ENCODE results near the gene PLXNA3. TPM values are rescaled to one million over a fixed set of nuclear protein-coding genes. Genes with fewer than 3 reads are reported as not detected.

The PLXNA3 gene
- total and polyA plus RNA-seq, 10 of the 15 experiments (the other 5 are each of a cell fraction or from before 2014, with no cell fraction given), result 0.26 to 26.8 (median 3.4) TPM

DNA sequence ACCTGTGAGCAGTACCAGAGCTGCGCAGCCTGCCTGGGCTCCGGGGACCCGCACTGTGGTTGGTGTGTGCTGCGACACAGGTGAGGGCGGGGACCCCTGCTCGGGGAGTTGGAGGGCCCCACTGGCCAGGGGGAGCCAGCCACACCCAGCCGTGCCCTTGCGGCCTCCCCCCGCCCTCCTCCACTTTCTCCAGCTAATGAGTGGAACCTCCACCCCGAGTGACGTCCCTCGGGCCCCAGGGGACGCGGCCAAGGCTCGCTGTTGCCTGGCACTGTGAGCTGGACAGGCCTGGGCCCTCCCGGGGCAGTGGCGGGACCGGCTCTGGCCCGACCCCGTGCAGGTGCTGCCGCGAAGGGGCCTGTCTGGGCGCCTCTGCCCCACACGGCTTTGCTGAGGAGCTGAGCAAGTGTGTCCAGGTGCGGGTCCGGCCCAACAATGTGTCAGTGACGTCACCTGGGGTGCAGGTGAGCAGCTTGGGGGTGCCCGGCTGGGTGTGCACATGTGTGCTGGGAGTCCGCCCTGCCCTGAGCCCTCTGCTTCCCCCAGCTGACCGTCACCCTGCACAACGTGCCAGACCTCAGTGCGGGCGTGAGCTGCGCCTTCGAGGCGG is 5.6 kb downstream of the PLXNA3 start:
- no peak for DNase-seq (ENCODE audit: low read depth, low spot score)
- CTCF ChIA-PET, result interaction anchor here (1.2 kb wide), 1 partner anchor 63 kb away, joined by 3 read pairs; no protein-coding TSS in a partner anchor
- POLR2A ChIA-PET, result no interaction called here
- H3K9ac ChIP-seq (ENCODE audit: control insufficient read depth, insufficient read depth, low read length), result no peak overlapping the region
- no peak overlapping the region for H2AFZ ChIP-seq (ENCODE audit: control insufficient read depth, low read depth, low read length)
- H3K27me3 ChIP-seq (replicated peaks in 1 of 2; ENCODE audit: control insufficient read depth in 2 of 2, insufficient read depth in 2 of 2, low read length in 1 of 2), result no peaks in the 10 kb centered on the region
- H3K79me2 ChIP-seq (ENCODE audit: control insufficient read depth, insufficient read depth, low read length), result peaks cover 4% of the 10 kb centered on the region
- SMC1A ChIA-PET (ENCODE audit: uncharacterized antibody, unreplicated experiment), result interaction anchor here (0.6 kb wide), 2 partner anchors 75 to 1543 kb away, joined by 3 to 4 read pairs; no protein-coding TSS in a partner anchor
- no peak for FAIRE-seq
- H3K9me3 ChIP-seq (replicated peaks; ENCODE audit: control insufficient read depth, insufficient read depth, low read length), result no peaks in the 10 kb centered on the region; the same call in 2 of the 3 replicates
- RAD21 ChIA-PET (ENCODE audit: unreplicated experiment), result no interaction called here
- in situ Hi-C loops (cut with MboI) (no loop called here), intact Hi-C loops (cut with micrococcal nuclease; ENCODE audit: unreplicated experiment) (no loop called here)
- no peaks in the 10 kb centered on the region for H4K20me1 ChIP-seq (ENCODE audit: control insufficient read depth, insufficient read depth)
- H3K4me3 ChIP-seq, result no peak overlapping the region
- H3K27ac ChIP-seq (ENCODE audit: control insufficient read depth, insufficient read depth), result no peak overlapping the region
- 80% methylated on average over 28 of the region's 36 CpGs for WGBS (ENCODE audit: insufficient coverage, insufficient replicate concordance, low lambda C conversion rate, missing lambda C conversion rate)
- peaks cover 0 to 2% of the 10 kb centered on the region in 2 experiments; a peak in 2 of 4 replicates for H3K36me3 ChIP-seq (ENCODE audit: control insufficient read depth in 2 of 2, insufficient read depth in 2 of 2, low read length in 1 of 2)
- no peaks in the 10 kb centered on the region for H3K4me1 ChIP-seq (ENCODE audit: control insufficient read depth, insufficient read depth, low read length)
- no peak overlapping the region for H3K4me2 ChIP-seq (ENCODE audit: control insufficient read depth, insufficient read depth)
- no peak for ATAC-seq
- no TSS peak for BruUV-seq (replicated peaks)
- TF ChIP-seq NR2C1 (IDR thresholded peaks at IDR 0.05) (no peak), KAT2A (conservative IDR thresholded peaks at IDR 0.05; ENCODE audit: control insufficient read depth, low read depth, low read length) (no peak), EP300 (IDR thresholded peaks at IDR 0.05; ENCODE audit: borderline replicate concordance in 1 of 2, control insufficient read depth in 1 of 2, low read depth in 2 of 2, low read length in 2 of 2) (no peak), NFXL1 (IDR thresholded peaks at IDR 0.05; ENCODE audit: borderline replicate concordance) (no peak), NFIC (IDR thresholded peaks at IDR 0.05; ENCODE audit: low read depth, low read length) (no peak), ZNF24 (IDR thresholded peaks at IDR 0.05) (no peak), RCOR1 (conservative IDR thresholded peaks at IDR 0.05; ENCODE audit: low read depth, low read length) (no peak)
- TF ChIP-seq, protein P1, sequence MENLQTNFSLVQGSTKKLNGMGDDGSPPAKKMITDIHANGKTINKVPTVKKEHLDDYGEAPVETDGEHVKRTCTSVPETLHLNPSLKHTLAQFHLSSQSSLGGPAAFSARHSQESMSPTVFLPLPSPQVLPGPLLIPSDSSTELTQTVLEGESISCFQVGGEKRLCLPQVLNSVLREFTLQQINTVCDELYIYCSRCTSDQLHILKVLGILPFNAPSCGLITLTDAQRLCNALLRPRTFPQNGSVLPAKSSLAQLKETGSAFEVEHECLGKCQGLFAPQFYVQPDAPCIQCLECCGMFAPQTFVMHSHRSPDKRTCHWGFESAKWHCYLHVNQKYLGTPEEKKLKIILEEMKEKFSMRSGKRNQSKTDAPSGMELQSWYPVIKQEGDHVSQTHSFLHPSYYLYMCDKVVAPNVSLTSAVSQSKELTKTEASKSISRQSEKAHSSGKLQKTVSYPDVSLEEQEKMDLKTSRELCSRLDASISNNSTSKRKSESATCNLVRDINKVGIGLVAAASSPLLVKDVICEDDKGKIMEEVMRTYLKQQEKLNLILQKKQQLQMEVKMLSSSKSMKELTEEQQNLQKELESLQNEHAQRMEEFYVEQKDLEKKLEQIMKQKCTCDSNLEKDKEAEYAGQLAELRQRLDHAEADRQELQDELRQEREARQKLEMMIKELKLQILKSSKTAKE (IDR thresholded peaks at IDR 0.05; ENCODE audit: low read depth, poor library complexity, severe bottlenecking), result no peak
- TF ChIP-seq, protein P2, sequence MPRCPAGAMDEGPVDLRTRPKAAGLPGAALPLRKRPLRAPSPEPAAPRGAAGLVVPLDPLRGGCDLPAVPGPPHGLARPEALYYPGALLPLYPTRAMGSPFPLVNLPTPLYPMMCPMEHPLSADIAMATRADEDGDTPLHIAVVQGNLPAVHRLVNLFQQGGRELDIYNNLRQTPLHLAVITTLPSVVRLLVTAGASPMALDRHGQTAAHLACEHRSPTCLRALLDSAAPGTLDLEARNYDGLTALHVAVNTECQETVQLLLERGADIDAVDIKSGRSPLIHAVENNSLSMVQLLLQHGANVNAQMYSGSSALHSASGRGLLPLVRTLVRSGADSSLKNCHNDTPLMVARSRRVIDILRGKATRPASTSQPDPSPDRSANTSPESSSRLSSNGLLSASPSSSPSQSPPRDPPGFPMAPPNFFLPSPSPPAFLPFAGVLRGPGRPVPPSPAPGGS (IDR thresholded peaks at IDR 0.05; ENCODE audit: borderline replicate concordance, insufficient read depth, low read depth, low read length, poor library complexity, severe bottlenecking), result no peak
- TF ChIP-seq, protein P3, sequence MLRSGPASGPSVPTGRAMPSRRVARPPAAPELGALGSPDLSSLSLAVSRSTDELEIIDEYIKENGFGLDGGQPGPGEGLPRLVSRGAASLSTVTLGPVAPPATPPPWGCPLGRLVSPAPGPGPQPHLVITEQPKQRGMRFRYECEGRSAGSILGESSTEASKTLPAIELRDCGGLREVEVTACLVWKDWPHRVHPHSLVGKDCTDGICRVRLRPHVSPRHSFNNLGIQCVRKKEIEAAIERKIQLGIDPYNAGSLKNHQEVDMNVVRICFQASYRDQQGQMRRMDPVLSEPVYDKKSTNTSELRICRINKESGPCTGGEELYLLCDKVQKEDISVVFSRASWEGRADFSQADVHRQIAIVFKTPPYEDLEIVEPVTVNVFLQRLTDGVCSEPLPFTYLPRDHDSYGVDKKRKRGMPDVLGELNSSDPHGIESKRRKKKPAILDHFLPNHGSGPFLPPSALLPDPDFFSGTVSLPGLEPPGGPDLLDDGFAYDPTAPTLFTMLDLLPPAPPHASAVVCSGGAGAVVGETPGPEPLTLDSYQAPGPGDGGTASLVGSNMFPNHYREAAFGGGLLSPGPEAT (IDR thresholded peaks at IDR 0.05; ENCODE audit: low read depth), result no peak
- TF ChIP-seq, protein P4, sequence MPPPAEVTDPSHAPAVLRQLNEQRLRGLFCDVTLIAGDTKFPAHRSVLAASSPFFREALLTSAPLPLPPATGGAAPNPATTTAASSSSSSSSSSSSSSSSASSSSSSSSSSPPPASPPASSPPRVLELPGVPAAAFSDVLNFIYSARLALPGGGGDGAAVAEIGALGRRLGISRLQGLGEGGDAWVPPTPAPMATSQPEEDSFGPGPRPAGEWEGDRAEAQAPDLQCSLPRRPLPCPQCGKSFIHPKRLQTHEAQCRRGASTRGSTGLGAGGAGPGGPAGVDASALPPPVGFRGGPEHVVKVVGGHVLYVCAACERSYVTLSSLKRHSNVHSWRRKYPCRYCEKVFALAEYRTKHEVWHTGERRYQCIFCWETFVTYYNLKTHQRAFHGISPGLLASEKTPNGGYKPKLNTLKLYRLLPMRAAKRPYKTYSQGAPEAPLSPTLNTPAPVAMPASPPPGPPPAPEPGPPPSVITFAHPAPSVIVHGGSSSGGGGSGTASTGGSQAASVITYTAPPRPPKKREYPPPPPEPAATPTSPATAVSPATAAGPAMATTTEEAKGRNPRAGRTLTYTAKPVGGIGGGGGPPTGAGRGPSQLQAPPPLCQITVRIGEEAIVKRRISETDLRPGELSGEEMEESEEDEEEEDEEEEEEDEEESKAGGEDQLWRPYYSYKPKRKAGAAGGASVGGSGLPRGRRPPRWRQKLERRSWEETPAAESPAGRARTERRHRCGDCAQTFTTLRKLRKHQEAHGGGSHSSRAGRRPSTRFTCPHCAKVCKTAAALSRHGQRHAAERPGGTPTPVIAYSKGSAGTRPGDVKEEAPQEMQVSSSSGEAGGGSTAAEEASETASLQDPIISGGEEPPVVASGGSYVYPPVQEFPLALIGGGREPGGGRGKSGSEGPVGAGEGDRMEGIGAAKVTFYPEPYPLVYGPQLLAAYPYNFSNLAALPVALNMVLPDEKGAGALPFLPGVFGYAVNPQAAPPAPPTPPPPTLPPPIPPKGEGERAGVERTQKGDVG (CRISPR knock-in tag; IDR thresholded peaks at IDR 0.05), result no peak
